ENCODE data around the gene PDE4B. TPM values are rescaled to one million over a fixed set of nuclear protein-coding genes. Genes with fewer than 3 reads are reported as not detected.

PDE4B gene
- total and polyA plus RNA-seq, 10 of the 15 experiments (the other 5 are each of a cell fraction or from before 2014, with no cell fraction given) = 3.0 to 13.2 (median 5.7) TPM

GRCh38 chr1:66197785-66198184, 405.1 kb downstream of the PDE4B start:
- TF ChIP-seq CHD2 (IDR thresholded peaks at IDR 0.05; ENCODE audit: borderline replicate concordance, low read depth, low read length) = no peak
- no peak for TF ChIP-seq ZBTB33 (IDR thresholded peaks at IDR 0.05)
- no peak for TF ChIP-seq RFX5 (IDR thresholded peaks at IDR 0.05; ENCODE audit: low read depth, low read length)
- no peak for TF ChIP-seq SIX5 (IDR thresholded peaks at IDR 0.05; ENCODE audit: low read depth, low read length, severe bottlenecking)
- TF ChIP-seq MXI1 (IDR thresholded peaks at IDR 0.05; ENCODE audit: low read depth, low read length) = no peak
- TF ChIP-seq TARDBP (IDR thresholded peaks at IDR 0.05; ENCODE audit: borderline replicate concordance) = no peak
- TF ChIP-seq ZBTB11 (CRISPR knock-in tag; IDR thresholded peaks at IDR 0.05) = no peak
- TF ChIP-seq ZSCAN29 (IDR thresholded peaks at IDR 0.05) = no peak
- TF ChIP-seq KLF5 (IDR thresholded peaks at IDR 0.05; ENCODE audit: partially characterized antibody) = no peak
- TF ChIP-seq MAX (IDR thresholded peaks at IDR 0.05; ENCODE audit: low read depth, low read length) = no peak
- no TSS peak for BruUV-seq (replicated peaks)
- Histone ChIP-seq H3K79me2 (ENCODE audit: control insufficient read depth, insufficient read depth, low read length) (no peaks in the 10 kb centered on the region), H3K4me3 (no peak overlapping the region), H3K9me3 (replicated peaks; ENCODE audit: control insufficient read depth, insufficient read depth, low read length) (no peaks in the 10 kb centered on the region), H3K27ac (ENCODE audit: control insufficient read depth, insufficient read depth) (no peak overlapping the region), H4K20me1 (ENCODE audit: control insufficient read depth, insufficient read depth) (no peaks in the 10 kb centered on the region), H3K36me3 (ENCODE audit: control insufficient read depth in 2 of 2, insufficient read depth in 2 of 2, low read length in 1 of 2) (no peaks in the 10 kb centered on the region), H3K9ac (ENCODE audit: control insufficient read depth, insufficient read depth, low read length) (no peak overlapping the region), H2AFZ (ENCODE audit: control insufficient read depth, low read depth, low read length) (no peak overlapping the region), H3K27me3 (replicated peaks in 1 of 2; ENCODE audit: control insufficient read depth in 2 of 2, insufficient read depth in 2 of 2, low read length in 1 of 2) (no peaks in the 10 kb centered on the region), H3K4me1 (ENCODE audit: control insufficient read depth, insufficient read depth, low read length) (no peaks in the 10 kb centered on the region), H3K4me2 (ENCODE audit: control insufficient read depth, insufficient read depth) (no peak overlapping the region)
- ATAC-seq (no peak), DNase-seq (ENCODE audit: low read depth, low spot score) (no peak), FAIRE-seq (no peak)
- ChIA-PET RAD21 (ENCODE audit: unreplicated experiment) (no interaction called here), CTCF (no interaction called here), SMC1A (ENCODE audit: uncharacterized antibody, unreplicated experiment) (no interaction called here), POLR2A (no interaction called here)
- WGBS (ENCODE audit: insufficient coverage, insufficient replicate concordance, low lambda C conversion rate, missing lambda C conversion rate) = 50% methylated on average over 1 of the region's 1 CpG
- in situ Hi-C loops (cut with MboI) (no loop called here), intact Hi-C loops (cut with micrococcal nuclease; ENCODE audit: unreplicated experiment) (no loop called here)

Data from GM12878 (cell line).